ENCODE data around the gene S100PBP.

GRCh38 chr1:32907435-32907834 lies 90.0 kb downstream of the S100PBP start:
- TF ChIP-seq CTCF (conservative IDR thresholded peaks at IDR 0.05 in 1 of 2, IDR thresholded peaks at IDR 0.05 in 1 of 2; ENCODE audit: low read depth in 1 of 2, low read length in 2 of 2) (no peak), EZH2 (IDR thresholded peaks at IDR 0.05; ENCODE audit: low read length, missing control alignments) (no peak)
